ENCODE results near the gene TGM4. TPM values are rescaled to one million over a fixed set of nuclear protein-coding genes. Genes with fewer than 3 reads are reported as not detected.
"Not testable (repeated sequence)": the region's sequence is repeated elsewhere in the genome, so short reads cannot be mapped to it uniquely, and the experiment has no call there.

Gene TGM4
- total RNA-seq, 1 experiment from 2014 or later: 0.61 TPM

- TF ChIP-seq EZH2 (IDR thresholded peaks at IDR 0.05; ENCODE audit: low read depth) (no peak), CTCF (conservative IDR thresholded peaks at IDR 0.05) (no peak)
- Histone ChIP-seq H2AFZ (no peak overlapping the region), H3K9me2 (ENCODE audit: insufficient read depth) (no peaks in the 10 kb centered on the region), H3F3A (ENCODE audit: insufficient read depth, low read depth) (no peaks in the 10 kb centered on the region), H3K79me2 (ENCODE audit: low read depth) (no peaks in the 10 kb centered on the region), H3K27me3 (ENCODE audit: insufficient read depth, low read depth) (no peaks in the 10 kb centered on the region), H4K20me1 (ENCODE audit: insufficient read depth) (no peaks in the 10 kb centered on the region; the same call in 1 of the 2 replicates), H3K4me1 (replicated peaks; ENCODE audit: insufficient read depth) (no peaks in the 10 kb centered on the region), H3K4me3 (no peak overlapping the region), H3K4me2 (no peak overlapping the region), H3K27ac (no peak overlapping the region), H3K36me3 (ENCODE audit: low read depth) (peaks cover 6% of the 10 kb centered on the region; the same call in 1 of the 2 replicates), H3K9me3 (ENCODE audit: insufficient read depth, low read depth) (no peaks in the 10 kb centered on the region)
- intact Hi-C loops (cut with micrococcal nuclease; ENCODE audit: unreplicated experiment): no loop called here
- BruUV-seq (replicated peaks): no TSS peak
- no peak for DNase-seq
- ChIA-PET CTCF (no interaction called here), POLR2A (ENCODE audit: unreplicated experiment) (no interaction called here)
Observed at GRCh38 chr3:44939581-44940036, 65.2 kb downstream of the TGM4 start.

- intact Hi-C loops (cut with micrococcal nuclease; ENCODE audit: unreplicated experiment): no loop called here
- Histone ChIP-seq H2AFZ (no peak overlapping the region), H4K20me1 (ENCODE audit: insufficient read depth) (no peaks in the 10 kb centered on the region), H3K4me2 (no peak overlapping the region), H3K27me3 (ENCODE audit: insufficient read depth, low read depth) (no peaks in the 10 kb centered on the region), H3K27ac (no peak overlapping the region; the same call in 1 of the 2 replicates), H3K4me1 (replicated peaks; ENCODE audit: insufficient read depth) (no peaks in the 10 kb centered on the region), H3K36me3 (ENCODE audit: low read depth) (peaks cover 6% of the 10 kb centered on the region; the same call in 1 of the 2 replicates), H3K79me2 (ENCODE audit: low read depth) (no peaks in the 10 kb centered on the region), H3K4me3 (no peak overlapping the region), H3K9me3 (ENCODE audit: insufficient read depth, low read depth) (no peaks in the 10 kb centered on the region), H3F3A (ENCODE audit: insufficient read depth, low read depth) (no peaks in the 10 kb centered on the region), H3K9me2 (ENCODE audit: insufficient read depth) (no peaks in the 10 kb centered on the region)
- TF ChIP-seq EZH2 (IDR thresholded peaks at IDR 0.05; ENCODE audit: low read depth): no peak
- no peak for TF ChIP-seq CTCF (conservative IDR thresholded peaks at IDR 0.05)
- POLR2A ChIA-PET (ENCODE audit: unreplicated experiment): no interaction called here
- DNase-seq: no peak
- CTCF ChIA-PET: interaction anchor here (1.3 kb wide), 1 partner anchor 42 kb away, joined by 6 read pairs; no protein-coding TSS in a partner anchor
- no TSS peak for BruUV-seq (replicated peaks)
Observed at GRCh38 chr3:44942202-44942921, 68.0 kb downstream of the TGM4 start.

- Histone ChIP-seq H3K9me3 (ENCODE audit: insufficient read depth, low read depth) (no peaks in the 10 kb centered on the region), H3K4me1 (replicated peaks; ENCODE audit: insufficient read depth) (no peaks in the 10 kb centered on the region), H3K9me2 (ENCODE audit: insufficient read depth) (no peaks in the 10 kb centered on the region), H3K36me3 (ENCODE audit: low read depth) (peaks cover 9% of the 10 kb centered on the region), H3K27me3 (ENCODE audit: insufficient read depth, low read depth) (no peaks in the 10 kb centered on the region), H3K4me3 (no peak overlapping the region), H3F3A (ENCODE audit: insufficient read depth, low read depth) (no peaks in the 10 kb centered on the region), H2AFZ (no peak overlapping the region), H3K79me2 (ENCODE audit: low read depth) (peaks cover 36% of the 10 kb centered on the region), H4K20me1 (ENCODE audit: insufficient read depth) (peaks cover 4% of the 10 kb centered on the region; the same call in 1 of the 2 replicates), H3K4me2 (no peak overlapping the region), H3K27ac (no peak overlapping the region)
- no peak for DNase-seq
- intact Hi-C loops (cut with micrococcal nuclease; ENCODE audit: unreplicated experiment): no loop called here
- ChIA-PET CTCF (no interaction called here), POLR2A (ENCODE audit: unreplicated experiment) (no interaction called here)
- BruUV-seq (replicated peaks): no TSS peak
- TF ChIP-seq CTCF (conservative IDR thresholded peaks at IDR 0.05) (no peak), EZH2 (IDR thresholded peaks at IDR 0.05; ENCODE audit: low read depth) (no peak)
Observed at GRCh38 chr3:44948239-44948638, 73.8 kb downstream of the TGM4 start.

- H3K79me2 ChIP-seq (ENCODE audit: low read depth): peaks cover 51% of the 10 kb centered on the region
- H3K4me3 ChIP-seq; CTCF ChIA-PET; BruUV-seq (replicated peaks); H3F3A ChIP-seq (ENCODE audit: insufficient read depth, low read depth); H2AFZ ChIP-seq; H3K9me2 ChIP-seq (ENCODE audit: insufficient read depth); DNase-seq; H3K27ac ChIP-seq; POLR2A ChIA-PET (ENCODE audit: unreplicated experiment); H3K27me3 ChIP-seq (ENCODE audit: insufficient read depth, low read depth); intact Hi-C loops (cut with micrococcal nuclease; ENCODE audit: unreplicated experiment); H3K9me3 ChIP-seq (ENCODE audit: insufficient read depth, low read depth); H4K20me1 ChIP-seq (ENCODE audit: insufficient read depth); H3K4me2 ChIP-seq: not testable (repeated sequence)
- H3K4me1 ChIP-seq (replicated peaks; ENCODE audit: insufficient read depth): peaks cover 11% of the 10 kb centered on the region
- H3K36me3 ChIP-seq (ENCODE audit: low read depth): peaks cover 13% of the 10 kb centered on the region
Observed at GRCh38 chr3:44949770-44950169, 75.4 kb downstream of the TGM4 start.
